Measurements from ENCODE around the gene PRR15L. TPM values are rescaled to one million over a fixed set of nuclear protein-coding genes. Genes with fewer than 3 reads are reported as not detected.

PRR15L gene
- total and polyA plus RNA-seq, 8 donors = 28.2 to 56.2 (median 40.8) TPM

DNA sequence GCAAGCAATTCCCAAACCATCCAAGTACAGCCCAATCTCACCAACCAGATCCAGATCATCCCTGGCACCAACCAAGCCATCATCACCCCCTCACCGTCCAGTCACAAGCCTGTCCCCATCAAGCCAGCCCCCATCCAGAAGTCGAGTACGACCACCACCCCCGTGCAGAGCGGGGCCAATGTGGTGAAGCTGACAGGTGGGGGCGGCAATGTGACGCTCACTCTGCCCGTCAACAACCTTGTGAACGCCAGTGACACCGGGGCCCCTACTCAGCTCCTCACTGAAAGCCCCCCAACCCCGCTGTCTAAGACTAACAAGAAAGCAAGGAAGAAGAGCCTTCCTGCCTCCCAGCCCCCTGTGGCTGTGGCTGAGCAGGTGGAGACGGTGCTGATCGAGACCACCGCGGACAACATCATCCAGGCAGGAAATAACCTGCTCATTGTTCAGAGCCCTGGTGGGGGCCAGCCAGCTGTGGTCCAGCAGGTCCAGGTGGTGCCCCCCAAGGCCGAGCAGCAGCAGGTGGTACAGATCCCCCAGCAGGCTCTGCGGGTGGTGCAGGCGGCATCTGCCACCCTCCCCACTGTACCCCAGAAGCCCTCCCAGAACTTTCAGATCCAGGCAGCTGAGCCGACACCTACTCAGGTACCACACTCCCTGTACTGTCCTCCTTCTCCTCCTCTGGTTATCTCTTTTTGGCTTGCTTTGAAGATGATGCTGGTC, 41.0 kb downstream of the PRR15L start:
- H3K27ac ChIP-seq = no peak overlapping the region
- no peaks in the 10 kb centered on the region for H3K27me3 ChIP-seq
- DNase-seq (no peak), ATAC-seq (no peak)
- peaks cover 0 to 10% of the 10 kb centered on the region in 2 donors for H3K4me1 ChIP-seq
- H3K9me3 ChIP-seq = no peaks in the 10 kb centered on the region
- intact Hi-C loops (cut with DNase I) = no loop called here
- TF ChIP-seq CTCF (IDR thresholded peaks at IDR 0.05) = no peak
- peaks cover 0 to 21% of the 10 kb centered on the region in 2 donors for H3K36me3 ChIP-seq
- no peak overlapping the region for H3K4me3 ChIP-seq

- ATAC-seq = no peak
- no peak overlapping the region for H3K27ac ChIP-seq
- intact Hi-C loops (cut with DNase I) = no loop called here
- DNase-seq = no peak
- peaks cover 0 to 21% of the 10 kb centered on the region in 2 donors for H3K36me3 ChIP-seq
- no peaks in the 10 kb centered on the region for H3K9me3 ChIP-seq
- no peak overlapping the region for H3K4me3 ChIP-seq
- H3K4me1 ChIP-seq = peaks cover 0 to 10% of the 10 kb centered on the region in 2 donors
- no peaks in the 10 kb centered on the region for H3K27me3 ChIP-seq
- TF ChIP-seq CTCF (IDR thresholded peaks at IDR 0.05) = no peak
Observed at GRCh38 chr17:47915776-47916398, 41.8 kb downstream of the PRR15L start.

DNA sequence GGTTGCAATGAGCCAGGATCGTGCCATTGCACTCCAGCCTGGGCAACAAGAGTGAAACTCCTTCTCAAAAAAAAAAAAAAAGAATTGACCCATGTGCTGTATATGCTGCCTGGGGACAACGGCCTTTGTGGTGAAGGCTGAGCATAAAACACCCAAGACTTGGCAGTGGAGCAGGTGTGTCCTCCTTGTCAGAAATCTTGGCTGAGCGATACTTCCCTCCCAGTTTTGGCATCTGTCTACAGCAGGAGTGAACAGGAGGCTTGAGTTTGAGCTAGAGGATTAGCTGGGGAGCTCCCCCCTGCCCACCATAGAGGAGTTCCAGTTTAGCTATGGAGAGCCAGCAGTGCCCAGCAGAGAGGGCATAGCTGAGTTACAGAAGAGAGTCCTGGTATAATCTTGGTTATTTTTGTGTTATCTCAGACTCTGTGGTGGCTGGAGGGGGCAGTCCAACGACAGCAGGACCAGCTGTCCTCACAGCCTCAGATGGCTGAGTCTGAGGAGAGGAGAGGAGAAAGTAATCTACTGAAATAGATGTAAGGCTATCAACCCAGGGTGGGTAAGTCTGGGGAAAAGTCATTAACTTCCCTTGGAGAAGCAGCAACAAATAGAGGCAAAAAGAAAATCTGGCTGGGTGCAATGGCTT, 43.3 kb downstream of the PRR15L start:
- ATAC-seq = no peak

GRCh38 chr17:47913050-47913449, 44.6 kb downstream of the PRR15L start:
- peaks cover 0 to 21% of the 10 kb centered on the region in 2 donors for H3K36me3 ChIP-seq
- no peak overlapping the region for H3K27ac ChIP-seq
- no peak for ATAC-seq
- no peak for DNase-seq
- no peak for TF ChIP-seq CTCF (IDR thresholded peaks at IDR 0.05)
- intact Hi-C loops (cut with DNase I) = no loop called here
- H3K4me3 ChIP-seq = no peak overlapping the region
- H3K27me3 ChIP-seq = no peaks in the 10 kb centered on the region
- H3K9me3 ChIP-seq = no peaks in the 10 kb centered on the region
- H3K4me1 ChIP-seq = peaks cover 0 to 12% of the 10 kb centered on the region in 2 donors

More for the DNA sequence above, 43.3 kb downstream of the PRR15L start:
- DNase-seq = no peak
- intact Hi-C loops (cut with DNase I) = no loop called here
- TF ChIP-seq CTCF (IDR thresholded peaks at IDR 0.05) = no peak
- H3K27me3 ChIP-seq = no peaks in the 10 kb centered on the region
- H3K27ac ChIP-seq = no peak overlapping the region
- H3K4me1 ChIP-seq = peaks cover 0 to 10% of the 10 kb centered on the region in 2 donors
- H3K36me3 ChIP-seq = peaks cover 0 to 21% of the 10 kb centered on the region in 2 donors
- no peaks in the 10 kb centered on the region for H3K9me3 ChIP-seq
- H3K4me3 ChIP-seq = no peak overlapping the region

All from left lung (tissue), 10 donors.